ENCODE measurements around the gene MRPL43. TPM values are rescaled to one million over a fixed set of nuclear protein-coding genes. Genes with fewer than 3 reads are reported as not detected.

MRPL43 gene
- total RNA-seq, 2 donors from 2014 or later, result 68.9 to 72.8 TPM

DNA sequence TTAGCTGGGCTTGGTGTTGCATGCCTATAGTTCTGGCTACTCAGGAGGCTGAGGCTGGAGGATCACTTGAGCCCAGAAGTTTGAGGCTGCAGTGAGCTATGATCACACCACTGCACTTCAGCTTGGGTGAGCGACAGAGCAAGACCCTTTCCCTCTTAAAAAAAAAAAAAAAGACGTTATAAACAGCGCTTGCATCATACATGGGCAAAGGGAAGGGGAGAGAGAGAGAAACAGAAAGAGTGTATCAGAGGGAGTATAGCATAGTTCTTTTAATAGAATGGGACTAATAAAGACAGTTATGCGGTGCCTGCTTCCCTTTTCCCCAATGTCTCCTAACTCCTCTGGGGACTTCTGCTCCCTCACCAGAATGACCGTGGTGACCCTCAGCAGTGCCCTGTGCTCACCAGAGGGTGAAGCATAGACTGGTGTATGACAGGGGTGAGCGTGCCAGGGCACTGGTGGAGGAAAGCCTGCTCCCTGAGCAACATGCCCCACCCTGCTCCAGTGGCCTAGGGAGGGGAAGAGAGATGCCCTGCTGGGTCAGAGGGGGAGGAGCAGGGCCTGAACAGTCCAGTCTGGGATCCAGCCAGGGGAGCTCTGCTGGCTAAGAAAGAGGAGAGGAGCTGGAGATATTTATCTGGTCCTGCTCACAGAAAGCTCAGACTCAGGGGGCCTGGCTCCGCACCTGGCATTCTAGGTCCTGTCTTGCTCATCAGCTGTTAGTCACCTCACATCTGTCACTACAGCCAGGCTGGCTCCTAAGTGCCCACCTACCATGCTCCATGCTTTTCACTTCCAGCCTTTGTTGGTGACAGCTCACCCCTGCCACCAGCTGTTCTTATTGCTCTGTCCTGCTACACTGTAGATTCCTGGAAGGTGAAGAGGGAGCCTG lies 41.4 kb upstream of the MRPL43 start:
- H3K27me3 Mint-ChIP-seq (ENCODE audit: insufficient read depth), result peaks cover 57% of the 10 kb centered on the region

DNA sequence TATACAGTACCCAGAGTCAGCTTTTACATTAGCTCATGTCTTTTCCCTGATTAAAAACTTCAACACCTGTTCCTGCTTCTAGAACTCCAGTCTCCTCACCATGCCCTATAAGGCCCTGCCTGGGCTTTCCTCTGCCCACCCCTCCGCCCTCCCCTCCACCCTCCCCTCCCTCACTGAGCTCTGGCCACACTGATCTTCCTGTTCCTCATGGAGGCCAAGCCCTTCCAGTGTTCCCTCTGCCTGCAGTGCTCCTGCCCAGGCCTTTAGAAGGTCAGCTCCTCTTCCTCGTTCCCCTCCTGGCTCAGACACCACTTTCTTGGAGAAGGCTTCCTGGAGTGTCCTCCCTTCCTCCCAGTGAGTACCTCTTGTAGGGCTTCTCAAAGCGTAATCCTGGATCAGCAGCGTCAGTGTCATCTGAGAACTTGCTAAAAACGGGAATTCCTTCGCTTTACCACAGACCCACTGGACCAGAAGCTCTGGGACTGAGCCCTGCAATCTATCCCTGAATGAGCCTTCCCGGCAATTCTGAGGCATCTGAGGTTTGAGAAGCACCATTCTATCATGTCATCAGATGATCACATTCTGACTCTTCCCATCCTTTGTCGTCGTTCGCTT lies 39.9 kb upstream of the MRPL43 start:
- H3K9ac ChIP-seq (ENCODE audit: extremely low read depth, low read length, poor library complexity, severe bottlenecking), result no peak overlapping the region
- no peak overlapping the region for H3K27ac ChIP-seq (ENCODE audit: low read depth, low read length)
- Mint-ChIP-seq H3K4me1 (peaks cover 25% of the 10 kb centered on the region), H3K27ac (no peak overlapping the region), H3K4me3 (no peak overlapping the region), H3K36me3 (ENCODE audit: low read depth) (no peaks in the 10 kb centered on the region), H3K9me3 (no peaks in the 10 kb centered on the region), H3K27me3 (ENCODE audit: insufficient read depth) (peaks cover 43% of the 10 kb centered on the region)
- peaks cover 4% of the 10 kb centered on the region for H3K4me1 ChIP-seq (ENCODE audit: control insufficient read depth, insufficient read depth, low read length)
- peaks cover 23% of the 10 kb centered on the region for H3K27me3 ChIP-seq (ENCODE audit: control insufficient read depth, insufficient read depth, low read length, poor library complexity, severe bottlenecking)
- WGBS, 2 experiments (ENCODE audit: insufficient coverage in 1 of 2, insufficient read length in 1 of 2), result 77 to 80% methylated on average over 6 to 9 of the region's 10 CpGs
- no peaks in the 10 kb centered on the region for H3K9me3 ChIP-seq (ENCODE audit: control insufficient read depth, low read length)
- DNase-seq, result no peak
- no peaks in the 10 kb centered on the region for H3K36me3 ChIP-seq (ENCODE audit: control insufficient read depth, insufficient read depth, low read length)
- TF ChIP-seq, protein P1, sequence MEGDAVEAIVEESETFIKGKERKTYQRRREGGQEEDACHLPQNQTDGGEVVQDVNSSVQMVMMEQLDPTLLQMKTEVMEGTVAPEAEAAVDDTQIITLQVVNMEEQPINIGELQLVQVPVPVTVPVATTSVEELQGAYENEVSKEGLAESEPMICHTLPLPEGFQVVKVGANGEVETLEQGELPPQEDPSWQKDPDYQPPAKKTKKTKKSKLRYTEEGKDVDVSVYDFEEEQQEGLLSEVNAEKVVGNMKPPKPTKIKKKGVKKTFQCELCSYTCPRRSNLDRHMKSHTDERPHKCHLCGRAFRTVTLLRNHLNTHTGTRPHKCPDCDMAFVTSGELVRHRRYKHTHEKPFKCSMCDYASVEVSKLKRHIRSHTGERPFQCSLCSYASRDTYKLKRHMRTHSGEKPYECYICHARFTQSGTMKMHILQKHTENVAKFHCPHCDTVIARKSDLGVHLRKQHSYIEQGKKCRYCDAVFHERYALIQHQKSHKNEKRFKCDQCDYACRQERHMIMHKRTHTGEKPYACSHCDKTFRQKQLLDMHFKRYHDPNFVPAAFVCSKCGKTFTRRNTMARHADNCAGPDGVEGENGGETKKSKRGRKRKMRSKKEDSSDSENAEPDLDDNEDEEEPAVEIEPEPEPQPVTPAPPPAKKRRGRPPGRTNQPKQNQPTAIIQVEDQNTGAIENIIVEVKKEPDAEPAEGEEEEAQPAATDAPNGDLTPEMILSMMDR (conservative IDR thresholded peaks at IDR 0.05), result no peak
- H3K4me3 ChIP-seq (ENCODE audit: low read length), result no peak overlapping the region

More for the DNA sequence above, 41.4 kb upstream of the MRPL43 start:
- H3K27me3 ChIP-seq (ENCODE audit: control insufficient read depth, insufficient read depth, low read length, poor library complexity, severe bottlenecking), result peaks cover 37% of the 10 kb centered on the region
- WGBS, 2 experiments (ENCODE audit: insufficient coverage in 1 of 2, insufficient read length in 1 of 2), result 83 to 93% methylated on average over 1 to 7 of the region's 7 CpGs
- H3K4me1 ChIP-seq (ENCODE audit: control insufficient read depth, insufficient read depth, low read length), result peaks cover 4% of the 10 kb centered on the region
- H3K36me3 Mint-ChIP-seq (ENCODE audit: low read depth), result no peaks in the 10 kb centered on the region
- peaks cover 32% of the 10 kb centered on the region for H3K4me1 Mint-ChIP-seq
- H3K36me3 ChIP-seq (ENCODE audit: control insufficient read depth, insufficient read depth, low read length), result no peaks in the 10 kb centered on the region
- no peak overlapping the region for H3K27ac Mint-ChIP-seq
- no peaks in the 10 kb centered on the region for H3K9me3 Mint-ChIP-seq
- H3K9ac ChIP-seq (ENCODE audit: extremely low read depth, low read length, poor library complexity, severe bottlenecking), result no peak overlapping the region
- no peak for DNase-seq
- H3K4me3 Mint-ChIP-seq, result no peak overlapping the region
- H3K4me3 ChIP-seq (ENCODE audit: low read length), result no peak overlapping the region
- no peaks in the 10 kb centered on the region for H3K9me3 ChIP-seq (ENCODE audit: control insufficient read depth, low read length)
- no peak overlapping the region for H3K27ac ChIP-seq (ENCODE audit: low read depth, low read length)
- TF ChIP-seq, protein P1 (conservative IDR thresholded peaks at IDR 0.05), result no peak

DNA sequence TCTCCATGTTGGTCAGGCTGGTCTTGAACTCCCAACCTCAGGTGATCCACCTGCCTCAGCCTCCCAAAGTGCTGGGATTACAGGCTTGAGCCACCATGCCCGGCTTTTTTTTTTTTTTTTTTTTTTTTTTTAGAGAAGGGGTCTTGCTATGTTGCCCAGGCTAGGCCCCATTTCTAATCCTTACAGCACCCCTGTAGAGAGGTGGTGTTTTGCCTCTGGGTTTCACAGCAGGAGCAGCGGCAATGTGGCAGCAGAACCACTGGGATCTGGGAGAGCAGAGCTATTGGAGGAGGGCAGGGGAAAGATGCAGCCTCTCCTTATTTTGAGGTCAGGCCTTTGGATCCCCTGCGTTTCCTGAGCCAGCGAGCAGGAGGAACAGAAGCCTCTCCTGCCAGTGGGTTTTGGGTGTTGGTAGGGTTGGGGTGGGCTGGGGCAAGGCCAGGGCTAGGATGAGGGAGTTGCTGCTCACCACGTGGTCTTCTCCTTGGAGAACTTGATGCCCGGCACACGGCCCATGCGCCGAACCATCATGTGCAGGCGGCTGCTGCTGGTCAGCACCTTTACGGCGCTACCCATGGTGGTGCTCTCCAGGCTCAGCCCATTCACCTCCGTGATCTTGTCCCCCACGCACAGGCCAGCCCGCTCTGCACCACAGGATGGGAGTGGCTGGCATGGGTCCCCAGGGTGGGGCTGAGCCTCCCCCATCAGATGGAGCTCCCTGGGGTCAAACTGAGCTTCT lies 35.8 kb upstream of the MRPL43 start:
- no peak overlapping the region for H3K4me3 ChIP-seq (ENCODE audit: low read length)
- no peaks in the 10 kb centered on the region for H3K4me1 ChIP-seq (ENCODE audit: control insufficient read depth, insufficient read depth, low read length)
- no peaks in the 10 kb centered on the region for H3K9me3 ChIP-seq (ENCODE audit: control insufficient read depth, low read length)
- Mint-ChIP-seq H3K4me1 (peaks cover 13% of the 10 kb centered on the region), H3K36me3 (ENCODE audit: low read depth) (no peaks in the 10 kb centered on the region), H3K27ac (no peak overlapping the region), H3K9me3 (no peaks in the 10 kb centered on the region), H3K27me3 (ENCODE audit: insufficient read depth) (peaks cover 43% of the 10 kb centered on the region), H3K4me3 (no peak overlapping the region)
- H3K27me3 ChIP-seq (ENCODE audit: control insufficient read depth, insufficient read depth, low read length, poor library complexity, severe bottlenecking), result peaks cover 32% of the 10 kb centered on the region
- DNase-seq, result no peak
- TF ChIP-seq, protein P1 (conservative IDR thresholded peaks at IDR 0.05), result no peak
- no peak overlapping the region for H3K27ac ChIP-seq (ENCODE audit: low read depth, low read length)
- H3K36me3 ChIP-seq (ENCODE audit: control insufficient read depth, insufficient read depth, low read length), result no peaks in the 10 kb centered on the region
- 94 to 98% methylated on average over 7 to 14 of the region's 15 CpGs for WGBS, 2 experiments (ENCODE audit: insufficient coverage in 1 of 2, insufficient read length in 1 of 2)
- no peak overlapping the region for H3K9ac ChIP-seq (ENCODE audit: extremely low read depth, low read length, poor library complexity, severe bottlenecking)

Measured in endodermal cell (in vitro differentiated cells).